GM23338 (cell line): ENCODE measurements around the gene GPR42.

Source experiments
- CREB1 ChIP-seq: fragments of 250-450 bp; sonication (Bioruptor Pico); IDR thresholded peaks from 2 replicates; pipeline ENCODE4 v1.5.0; 2020; ENCODE audit warnings: low read depth, mild to moderate bottlenecking, moderate library complexity
- EZH2 ChIP-seq: fragments of 200-600 bp; sonication (generic); IDR thresholded peaks from one replicate; pipeline ENCODE4 v1.8.0; 2017; ENCODE audit warnings: antibody characterized with exemption, mild to moderate bottlenecking, low read depth; ENCODE audit not compliant: unreplicated experiment
- EZH2phosphoT487 ChIP-seq: fragments of 200-600 bp; sonication (generic); IDR thresholded peaks from one replicate; pipeline ENCODE4 v1.8.1; 2018; ENCODE audit warnings: antibody characterized with exemption; ENCODE audit not compliant: unreplicated experiment
- JUNB ChIP-seq: IDR thresholded peaks from one replicate; pipeline ENCODE4 v1.6.1; 2016; ENCODE audit warnings: antibody characterized with exemption; ENCODE audit not compliant: unreplicated experiment
- NANOG ChIP-seq: IDR thresholded peaks from 2 replicates; pipeline ENCODE4 v1.6.1; 2016; ENCODE audit warnings: antibody characterized with exemption, borderline replicate concordance
- POLR2AphosphoS5 ChIP-seq: IDR thresholded peaks from 2 replicates; pipeline ENCODE4 v1.6.1; 2016; ENCODE audit warnings: antibody characterized with exemption, low read depth
- ZNF114 ChIP-seq: fragments of 250-450 bp; sonication (Bioruptor Pico); IDR thresholded peaks from 2 replicates; pipeline ENCODE4 v1.5.0; 2020; ENCODE audit warnings: mild to moderate bottlenecking, moderate library complexity
- TF ChIP-seq, protein P1 (sequence below), 2 experiments: fragments of 200-600 bp in 1 of 2; sonication (generic) in 1 of 2; conservative IDR thresholded peaks; 2 replicates each; pipeline versions ENCODE4 v1.5.1 to v1.6.1; 2016 to 2017; ENCODE audit warnings: antibody characterized with exemption in 2 of 2, low read depth in 2 of 2, mild to moderate bottlenecking in 2 of 2, moderate library complexity in 1 of 2
- TF ChIP-seq, protein P2 (sequence below): IDR thresholded peaks from one replicate; pipeline ENCODE4 v1.6.1; 2018; ENCODE audit warnings: antibody characterized with exemption; ENCODE audit not compliant: unreplicated experiment

GRCh38 chr19:35329323-35329722 is 41.5 kb upstream of the GPR42 start:
- TF ChIP-seq EZH2 (no peak), POLR2AphosphoS5 (no peak), EZH2phosphoT487 (no peak), JUNB (no peak), CREB1 (CRISPR knock-in tag) (no peak), ZNF114 (CRISPR knock-in tag) (no peak), NANOG (no peak)
- TF ChIP-seq, protein P1, sequence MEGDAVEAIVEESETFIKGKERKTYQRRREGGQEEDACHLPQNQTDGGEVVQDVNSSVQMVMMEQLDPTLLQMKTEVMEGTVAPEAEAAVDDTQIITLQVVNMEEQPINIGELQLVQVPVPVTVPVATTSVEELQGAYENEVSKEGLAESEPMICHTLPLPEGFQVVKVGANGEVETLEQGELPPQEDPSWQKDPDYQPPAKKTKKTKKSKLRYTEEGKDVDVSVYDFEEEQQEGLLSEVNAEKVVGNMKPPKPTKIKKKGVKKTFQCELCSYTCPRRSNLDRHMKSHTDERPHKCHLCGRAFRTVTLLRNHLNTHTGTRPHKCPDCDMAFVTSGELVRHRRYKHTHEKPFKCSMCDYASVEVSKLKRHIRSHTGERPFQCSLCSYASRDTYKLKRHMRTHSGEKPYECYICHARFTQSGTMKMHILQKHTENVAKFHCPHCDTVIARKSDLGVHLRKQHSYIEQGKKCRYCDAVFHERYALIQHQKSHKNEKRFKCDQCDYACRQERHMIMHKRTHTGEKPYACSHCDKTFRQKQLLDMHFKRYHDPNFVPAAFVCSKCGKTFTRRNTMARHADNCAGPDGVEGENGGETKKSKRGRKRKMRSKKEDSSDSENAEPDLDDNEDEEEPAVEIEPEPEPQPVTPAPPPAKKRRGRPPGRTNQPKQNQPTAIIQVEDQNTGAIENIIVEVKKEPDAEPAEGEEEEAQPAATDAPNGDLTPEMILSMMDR (conservative IDR thresholded peaks at IDR 0.05; ENCODE audit: low read depth in 2 of 2): no peak
- TF ChIP-seq, protein P2, sequence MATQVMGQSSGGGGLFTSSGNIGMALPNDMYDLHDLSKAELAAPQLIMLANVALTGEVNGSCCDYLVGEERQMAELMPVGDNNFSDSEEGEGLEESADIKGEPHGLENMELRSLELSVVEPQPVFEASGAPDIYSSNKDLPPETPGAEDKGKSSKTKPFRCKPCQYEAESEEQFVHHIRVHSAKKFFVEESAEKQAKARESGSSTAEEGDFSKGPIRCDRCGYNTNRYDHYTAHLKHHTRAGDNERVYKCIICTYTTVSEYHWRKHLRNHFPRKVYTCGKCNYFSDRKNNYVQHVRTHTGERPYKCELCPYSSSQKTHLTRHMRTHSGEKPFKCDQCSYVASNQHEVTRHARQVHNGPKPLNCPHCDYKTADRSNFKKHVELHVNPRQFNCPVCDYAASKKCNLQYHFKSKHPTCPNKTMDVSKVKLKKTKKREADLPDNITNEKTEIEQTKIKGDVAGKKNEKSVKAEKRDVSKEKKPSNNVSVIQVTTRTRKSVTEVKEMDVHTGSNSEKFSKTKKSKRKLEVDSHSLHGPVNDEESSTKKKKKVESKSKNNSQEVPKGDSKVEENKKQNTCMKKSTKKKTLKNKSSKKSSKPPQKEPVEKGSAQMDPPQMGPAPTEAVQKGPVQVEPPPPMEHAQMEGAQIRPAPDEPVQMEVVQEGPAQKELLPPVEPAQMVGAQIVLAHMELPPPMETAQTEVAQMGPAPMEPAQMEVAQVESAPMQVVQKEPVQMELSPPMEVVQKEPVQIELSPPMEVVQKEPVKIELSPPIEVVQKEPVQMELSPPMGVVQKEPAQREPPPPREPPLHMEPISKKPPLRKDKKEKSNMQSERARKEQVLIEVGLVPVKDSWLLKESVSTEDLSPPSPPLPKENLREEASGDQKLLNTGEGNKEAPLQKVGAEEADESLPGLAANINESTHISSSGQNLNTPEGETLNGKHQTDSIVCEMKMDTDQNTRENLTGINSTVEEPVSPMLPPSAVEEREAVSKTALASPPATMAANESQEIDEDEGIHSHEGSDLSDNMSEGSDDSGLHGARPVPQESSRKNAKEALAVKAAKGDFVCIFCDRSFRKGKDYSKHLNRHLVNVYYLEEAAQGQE: no peak
